ENCODE results near the gene MIER1. TPM values are rescaled to one million over a fixed set of nuclear protein-coding genes. Genes with fewer than 3 reads are reported as not detected.
"Not testable (repeated sequence)": the region's sequence is repeated elsewhere in the genome, so short reads cannot be mapped to it uniquely, and the experiment has no call there.

The MIER1 gene
- 31.7 and 44.8 TPM in 2 replicates for total RNA-seq (2014; rRNA removed; shearing (Covaris generic))

DNA sequence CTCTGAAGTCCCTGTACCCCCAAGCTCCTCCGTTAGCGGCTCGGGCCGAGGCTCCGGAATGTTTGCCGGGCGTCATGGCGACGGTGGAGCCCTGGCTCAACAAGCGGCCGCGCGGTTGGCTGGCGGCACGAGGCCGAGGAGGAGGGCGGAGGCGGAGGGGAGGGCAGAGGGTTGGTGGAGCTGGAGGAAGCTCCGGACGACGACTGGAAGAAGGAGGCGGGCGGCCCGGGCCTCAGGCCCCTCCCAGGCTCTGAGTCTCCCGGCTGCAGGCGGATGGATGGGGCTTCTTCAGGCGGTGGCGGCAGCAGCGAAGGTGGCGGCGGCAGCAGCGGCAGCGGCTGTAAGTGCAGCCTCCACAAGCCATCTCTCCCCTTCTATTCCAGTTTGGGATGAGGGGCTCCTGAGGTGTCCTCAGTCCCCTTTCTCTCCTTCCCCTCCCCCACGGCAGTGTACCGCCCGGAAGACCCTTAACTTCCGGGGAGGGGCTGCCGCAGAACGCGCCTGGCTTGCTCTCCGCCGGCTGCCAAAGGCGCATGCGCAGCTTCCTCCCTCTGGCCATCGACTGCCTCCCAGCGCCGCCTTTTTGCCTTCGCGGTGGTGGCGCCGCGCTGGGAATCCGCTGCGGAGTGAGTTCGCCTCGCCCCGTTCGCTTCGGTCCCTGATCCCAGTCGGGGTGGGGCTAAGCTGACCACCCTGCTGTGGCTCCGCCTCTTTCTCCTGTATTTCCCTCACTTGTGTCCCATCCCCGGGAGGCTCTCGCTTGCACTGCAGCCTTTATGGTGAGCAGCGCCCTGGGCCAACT lies at the start of gene MIER1, which contains the start of gene DNAI4:
Gene MIER1, plus strand, starts transcription at position 235 of the 802 bp plus-strand sequence. Its CDS starts 39 bp downstream, at position 274.
Gene DNAI4, minus strand, starts transcription at position 101 of the 802 bp plus-strand sequence. Its CDS starts 25 bp downstream, at position 76.
- Histone ChIP-seq H3K36me3 (replicated peaks; ENCODE audit: control insufficient read depth, insufficient read depth, low read length) (no peaks in the 10 kb centered on the region), H3K4me3 (ENCODE audit: insufficient read depth, low read depth, low read length) (peak within 1 kb of the TSS; percentile 74), H3K27me3 (ENCODE audit: control insufficient read depth, insufficient read depth, low read length) (no peaks in the 10 kb centered on the region)
- DNase-seq, result peak; percentile 97

DNA sequence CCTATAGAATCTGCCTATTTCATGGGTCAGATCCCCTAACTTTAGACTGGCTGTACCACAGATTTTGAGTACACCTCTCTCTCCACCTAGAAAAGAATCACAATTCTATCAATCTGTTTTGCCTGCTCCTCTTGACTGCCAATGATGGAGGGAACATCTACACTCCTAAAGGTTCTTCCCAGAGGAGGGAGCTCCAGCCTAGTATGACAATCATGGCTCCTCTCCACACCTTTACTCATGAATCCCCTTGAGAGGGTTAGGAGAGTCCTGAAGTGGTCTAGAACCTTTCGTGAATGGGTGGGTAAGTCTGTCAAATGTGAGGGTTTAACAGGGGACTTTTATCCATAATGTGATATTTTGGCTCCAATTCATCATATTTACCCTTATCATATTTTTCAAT lies 48.1 kb upstream of the MIER1 start:
- H3K27me3 ChIP-seq (ENCODE audit: control insufficient read depth, insufficient read depth, low read length), result no peaks in the 10 kb centered on the region

DNA sequence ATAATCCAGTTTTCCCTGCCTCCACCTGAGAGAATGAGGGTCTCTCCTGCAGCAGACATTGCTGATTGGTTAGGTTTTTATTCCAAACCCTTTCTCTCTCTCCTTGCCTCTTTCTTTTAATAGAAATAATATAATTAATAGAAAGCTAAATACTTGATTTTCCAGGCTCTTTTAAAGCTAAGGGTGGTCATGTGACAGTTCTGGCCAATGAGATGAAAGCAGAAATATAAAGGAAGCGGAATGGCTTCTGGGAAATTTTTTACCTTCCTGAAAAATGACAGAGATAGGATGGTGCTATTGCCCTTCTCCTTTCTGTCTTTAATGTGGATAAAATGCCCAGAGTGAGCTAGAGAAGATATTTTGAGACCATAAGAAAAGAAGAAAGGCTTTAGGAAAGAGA lies 35.8 kb upstream of the MIER1 start:
- no peak overlapping the region for H3K4me3 ChIP-seq (ENCODE audit: insufficient read depth, low read depth, low read length)
- no peak for DNase-seq
- no peaks in the 10 kb centered on the region for H3K27me3 ChIP-seq (ENCODE audit: control insufficient read depth, insufficient read depth, low read length)
- H3K36me3 ChIP-seq (replicated peaks; ENCODE audit: control insufficient read depth, insufficient read depth, low read length), result no peaks in the 10 kb centered on the region

More for the DNA sequence above, 48.1 kb upstream of the MIER1 start:
- Histone ChIP-seq H3K4me3 (ENCODE audit: insufficient read depth, low read depth, low read length) (no peak overlapping the region), H3K36me3 (replicated peaks; ENCODE audit: control insufficient read depth, insufficient read depth, low read length) (no peaks in the 10 kb centered on the region)
- DNase-seq, result no peak

DNA sequence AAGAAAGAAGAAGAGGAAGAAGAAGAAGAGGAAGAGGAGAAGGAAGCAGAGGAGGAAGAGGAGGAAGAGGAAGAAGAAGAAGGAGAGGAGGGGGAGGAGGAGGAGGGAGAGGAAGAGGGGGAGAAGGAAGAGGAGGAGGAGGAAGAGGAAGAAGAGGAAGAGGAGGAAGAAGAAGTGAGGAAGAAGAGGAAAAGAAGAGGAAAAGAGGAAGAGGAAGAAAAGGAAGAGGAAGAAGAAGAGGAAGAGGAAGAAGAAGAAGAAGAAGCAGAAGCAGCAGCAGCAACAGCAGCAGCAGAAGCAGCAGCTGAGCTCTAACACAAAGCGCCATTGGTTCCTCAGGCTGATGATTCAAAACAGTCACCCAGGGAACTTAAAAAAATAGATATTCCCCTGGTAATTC lies 34.2 kb upstream of the MIER1 start:
- Histone ChIP-seq H3K4me3 (ENCODE audit: insufficient read depth, low read depth, low read length) (no peak overlapping the region), H3K27me3 (ENCODE audit: control insufficient read depth, insufficient read depth, low read length) (no peaks in the 10 kb centered on the region), H3K36me3 (replicated peaks; ENCODE audit: control insufficient read depth, insufficient read depth, low read length) (no peaks in the 10 kb centered on the region)
- DNase-seq, result no peak

DNA sequence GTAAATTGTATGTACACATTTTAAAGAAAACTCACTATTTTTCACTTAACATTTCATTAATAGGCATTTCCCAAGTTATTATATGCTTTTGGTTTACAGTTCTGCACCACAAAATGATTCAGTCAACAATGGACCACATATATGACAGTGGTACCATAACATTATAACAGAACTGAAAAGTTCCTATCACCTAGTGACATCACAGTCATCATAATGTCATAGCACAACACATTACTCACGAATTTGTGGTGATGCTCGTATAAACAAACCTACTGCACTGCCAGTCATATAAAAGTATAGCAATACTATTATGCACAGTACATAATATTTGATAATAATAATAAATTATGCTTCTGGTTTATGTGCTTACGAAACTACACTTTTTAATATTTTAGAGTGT lies 31.1 kb upstream of the MIER1 start:
- DNase-seq, result no peak
- Histone ChIP-seq H3K4me3 (ENCODE audit: insufficient read depth, low read depth, low read length) (no peak overlapping the region), H3K27me3 (ENCODE audit: control insufficient read depth, insufficient read depth, low read length) (no peaks in the 10 kb centered on the region), H3K36me3 (replicated peaks; ENCODE audit: control insufficient read depth, insufficient read depth, low read length) (no peaks in the 10 kb centered on the region)

DNA sequence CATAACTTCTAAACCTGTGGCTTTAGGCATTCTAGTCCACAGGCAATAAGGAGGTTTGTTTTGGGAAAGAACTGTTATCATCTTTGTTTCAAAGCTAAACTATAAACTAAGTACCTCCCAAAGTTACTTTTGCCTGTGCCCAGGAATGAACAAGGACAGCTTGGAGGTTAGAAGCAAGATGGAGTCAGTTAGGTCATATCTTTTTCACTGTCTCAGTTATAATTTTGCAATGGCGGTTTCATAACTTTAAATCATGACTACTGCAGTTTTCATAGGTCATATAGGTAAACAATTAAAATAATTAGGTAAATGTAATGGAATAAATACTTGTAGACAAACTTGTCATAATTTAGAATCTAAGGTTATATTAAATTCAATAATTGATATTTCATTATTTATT lies 9.6 kb upstream of the MIER1 start:
- not testable (repeated sequence) for H3K4me3 ChIP-seq (ENCODE audit: insufficient read depth, low read depth, low read length); DNase-seq; H3K36me3 ChIP-seq (replicated peaks; ENCODE audit: control insufficient read depth, insufficient read depth, low read length); H3K27me3 ChIP-seq (ENCODE audit: control insufficient read depth, insufficient read depth, low read length)

DNA sequence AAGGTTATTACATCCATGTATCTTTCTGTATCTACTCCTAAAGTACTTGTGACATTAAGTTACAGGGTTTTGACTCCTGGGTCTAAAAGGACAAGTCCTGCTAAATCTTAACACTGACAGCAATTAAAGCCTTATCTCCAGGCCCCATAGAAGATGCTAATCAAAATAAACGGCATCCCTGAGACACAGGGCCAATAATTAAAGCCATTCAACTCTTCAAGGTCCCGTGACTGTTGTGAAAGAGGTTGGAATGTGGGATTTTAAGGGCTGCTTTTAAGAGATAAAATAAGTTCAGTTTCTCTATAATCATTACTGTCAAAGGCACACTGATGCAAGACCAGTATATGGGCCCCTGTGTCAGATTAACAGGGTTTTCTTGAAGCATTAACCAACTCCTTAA lies 8.5 kb upstream of the MIER1 start:
- no peaks in the 10 kb centered on the region for H3K27me3 ChIP-seq (ENCODE audit: control insufficient read depth, insufficient read depth, low read length)
- no peaks in the 10 kb centered on the region for H3K36me3 ChIP-seq (replicated peaks; ENCODE audit: control insufficient read depth, insufficient read depth, low read length)
- no peak for DNase-seq
- H3K4me3 ChIP-seq (ENCODE audit: insufficient read depth, low read depth, low read length), result no peak overlapping the region

DNA sequence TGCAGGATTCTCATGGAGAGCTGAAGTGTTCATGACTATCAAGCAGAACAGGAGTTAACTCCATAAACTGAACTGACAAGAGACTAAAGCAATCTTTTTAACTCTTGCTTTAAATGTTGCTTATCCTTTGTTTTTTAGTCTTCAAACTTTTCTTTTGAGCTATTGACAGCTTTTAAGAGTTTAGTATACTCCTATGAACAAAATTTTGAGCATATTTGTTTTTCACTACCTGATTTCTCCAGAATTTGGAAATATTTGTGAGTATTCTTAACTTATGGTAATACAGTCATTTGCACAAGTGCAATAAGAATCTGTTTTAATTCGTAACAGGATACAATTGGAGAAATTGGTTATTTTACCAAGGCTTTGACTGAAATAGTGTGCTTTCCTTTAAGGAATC lies 7.3 kb upstream of the MIER1 start:
- Histone ChIP-seq H3K4me3 (ENCODE audit: insufficient read depth, low read depth, low read length) (no peak overlapping the region), H3K27me3 (ENCODE audit: control insufficient read depth, insufficient read depth, low read length) (no peaks in the 10 kb centered on the region), H3K36me3 (replicated peaks; ENCODE audit: control insufficient read depth, insufficient read depth, low read length) (no peaks in the 10 kb centered on the region)
- DNase-seq, result no peak

DNA sequence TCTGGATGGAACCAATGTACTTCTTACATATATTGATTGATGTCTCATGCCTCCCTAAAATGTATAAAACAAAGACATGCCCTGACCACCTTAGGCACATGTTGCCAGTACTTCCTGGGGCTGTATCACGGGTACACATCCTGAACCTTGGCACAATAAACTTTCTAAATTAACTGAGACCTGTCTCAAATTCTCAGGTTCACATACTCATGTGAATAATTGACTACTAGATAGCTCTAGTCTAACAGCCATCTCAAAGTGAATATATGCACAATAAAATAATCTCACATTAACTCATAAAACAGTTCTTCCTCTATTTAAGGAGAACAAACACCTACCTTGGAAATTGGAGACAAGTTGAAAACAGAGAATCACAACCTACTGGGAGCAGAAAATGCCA lies 5.7 kb upstream of the MIER1 start:
- no peak for DNase-seq
- no peaks in the 10 kb centered on the region for H3K36me3 ChIP-seq (replicated peaks; ENCODE audit: control insufficient read depth, insufficient read depth, low read length)
- H3K4me3 ChIP-seq (ENCODE audit: insufficient read depth, low read depth, low read length), result no peak overlapping the region
- no peaks in the 10 kb centered on the region for H3K27me3 ChIP-seq (ENCODE audit: control insufficient read depth, insufficient read depth, low read length)

DNA sequence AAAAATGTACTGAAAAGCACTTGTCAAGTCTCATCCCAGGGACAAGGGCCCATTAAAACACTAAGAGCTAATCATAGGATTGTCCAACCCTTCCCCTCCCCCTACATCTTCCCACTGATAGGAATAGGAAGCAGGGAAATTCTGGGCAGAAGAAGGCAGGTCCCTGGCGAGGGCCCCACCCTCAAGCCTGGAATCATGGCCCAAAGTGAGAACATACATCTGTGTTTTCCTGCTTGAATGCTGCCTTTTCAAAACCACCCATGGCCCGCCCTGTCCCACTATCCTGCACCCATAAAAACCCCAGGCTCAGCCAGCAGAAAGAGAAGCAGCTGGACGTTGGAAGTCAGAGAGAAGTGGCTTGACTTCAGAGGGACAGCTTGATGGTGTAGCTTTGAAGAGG lies 5.0 kb upstream of the MIER1 start:
- Histone ChIP-seq H3K27me3 (ENCODE audit: control insufficient read depth, insufficient read depth, low read length) (no peaks in the 10 kb centered on the region), H3K36me3 (replicated peaks; ENCODE audit: control insufficient read depth, insufficient read depth, low read length) (no peaks in the 10 kb centered on the region), H3K4me3 (ENCODE audit: insufficient read depth, low read depth, low read length) (no peak overlapping the region)
- DNase-seq, result no peak

DNA sequence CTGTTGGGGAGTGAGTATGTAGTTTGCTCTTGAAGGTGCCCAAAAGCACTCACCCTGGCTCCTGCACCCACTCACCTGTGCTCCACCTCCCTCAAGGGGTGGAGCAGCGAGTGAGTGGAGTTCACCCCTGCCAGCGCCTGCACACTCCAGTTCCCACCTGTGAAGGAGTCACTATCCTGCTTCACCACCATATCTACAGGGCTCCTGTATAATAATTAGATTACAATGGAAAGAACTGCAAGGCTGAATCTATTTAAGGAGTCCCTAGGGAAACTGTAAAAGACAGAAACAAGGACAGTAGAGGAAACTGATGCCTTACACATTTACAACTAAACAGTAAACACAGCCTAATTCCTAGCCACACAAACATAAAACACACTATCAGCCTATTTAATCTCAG lies 4.2 kb upstream of the MIER1 start:
- Histone ChIP-seq H3K27me3 (ENCODE audit: control insufficient read depth, insufficient read depth, low read length) (no peaks in the 10 kb centered on the region), H3K4me3 (ENCODE audit: insufficient read depth, low read depth, low read length) (no peak overlapping the region), H3K36me3 (replicated peaks; ENCODE audit: control insufficient read depth, insufficient read depth, low read length) (no peaks in the 10 kb centered on the region)
- DNase-seq, result no peak

DNA sequence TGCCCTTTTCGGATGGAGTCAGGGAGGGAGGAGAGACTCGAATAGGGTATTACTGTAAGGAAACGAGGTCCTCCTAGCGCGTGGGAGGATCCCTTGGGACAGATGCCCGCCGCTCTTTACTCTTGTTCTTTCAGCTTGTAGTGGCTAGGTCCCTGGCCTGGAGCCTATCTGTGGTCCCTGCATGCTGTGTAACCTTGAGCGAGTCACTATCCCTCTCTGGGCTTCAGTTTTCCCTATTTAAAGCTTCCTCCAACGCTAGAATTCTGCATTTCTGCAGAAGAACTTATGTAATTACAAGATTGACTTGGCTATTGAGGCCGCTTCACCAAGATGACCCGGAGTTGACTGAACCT lies 744 bp downstream of the MIER1 start:
- no peaks in the 10 kb centered on the region for H3K36me3 ChIP-seq (replicated peaks; ENCODE audit: control insufficient read depth, insufficient read depth, low read length)

DNA sequence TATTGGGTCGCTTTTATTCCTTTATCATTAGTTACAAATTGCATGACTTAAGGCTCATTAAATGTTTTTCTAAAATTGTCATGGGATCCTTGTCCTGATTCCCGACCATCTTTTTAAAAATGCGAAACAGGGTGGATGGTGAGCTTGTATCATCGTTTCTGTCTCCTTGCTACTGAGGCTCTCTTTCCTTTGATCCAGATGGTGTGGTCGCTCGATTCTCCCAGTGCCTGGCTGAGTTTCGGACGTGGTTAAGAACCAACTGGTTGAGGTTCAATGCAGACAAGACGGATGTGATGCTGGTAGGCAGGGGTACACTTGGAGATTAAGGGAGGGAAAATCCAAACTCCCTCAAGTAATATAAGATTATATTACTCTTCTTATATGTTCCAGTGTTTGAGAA lies 1.2 kb downstream of the MIER1 start:
- Histone ChIP-seq H3K4me3 (ENCODE audit: insufficient read depth, low read depth, low read length) (peak overlapping the region; percentile 74), H3K27me3 (ENCODE audit: control insufficient read depth, insufficient read depth, low read length) (no peaks in the 10 kb centered on the region), H3K36me3 (replicated peaks; ENCODE audit: control insufficient read depth, insufficient read depth, low read length) (no peaks in the 10 kb centered on the region)
- peak; percentile 35 for DNase-seq

More for the DNA sequence above, 744 bp downstream of the MIER1 start:
- DNase-seq, result no peak
- no peaks in the 10 kb centered on the region for H3K27me3 ChIP-seq (ENCODE audit: control insufficient read depth, insufficient read depth, low read length)
- H3K4me3 ChIP-seq (ENCODE audit: insufficient read depth, low read depth, low read length), result peak overlapping the region; percentile 74

DNA sequence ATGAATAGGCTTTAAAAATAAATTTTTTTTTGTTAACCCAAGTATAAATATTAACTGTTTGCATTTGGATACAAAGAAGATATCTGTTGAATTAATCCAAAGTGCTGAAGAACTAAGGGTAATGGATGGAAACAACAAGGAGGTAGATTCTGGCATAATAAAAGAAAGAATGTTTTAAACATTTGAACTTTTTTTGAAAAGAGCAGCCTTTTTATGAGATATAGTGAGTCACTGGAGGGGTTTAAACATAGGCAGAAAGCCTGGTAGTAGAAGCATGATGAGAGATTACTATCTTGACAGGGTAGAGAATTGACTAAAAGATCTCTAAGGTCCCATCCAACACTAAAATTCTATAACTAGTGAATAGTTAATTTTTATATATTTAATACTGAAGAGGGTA lies 2.7 kb downstream of the MIER1 start:
- Histone ChIP-seq H3K27me3 (ENCODE audit: control insufficient read depth, insufficient read depth, low read length) (no peaks in the 10 kb centered on the region), H3K4me3 (ENCODE audit: insufficient read depth, low read depth, low read length) (no peak overlapping the region), H3K36me3 (replicated peaks; ENCODE audit: control insufficient read depth, insufficient read depth, low read length) (no peaks in the 10 kb centered on the region)
- DNase-seq, result no peak

DNA sequence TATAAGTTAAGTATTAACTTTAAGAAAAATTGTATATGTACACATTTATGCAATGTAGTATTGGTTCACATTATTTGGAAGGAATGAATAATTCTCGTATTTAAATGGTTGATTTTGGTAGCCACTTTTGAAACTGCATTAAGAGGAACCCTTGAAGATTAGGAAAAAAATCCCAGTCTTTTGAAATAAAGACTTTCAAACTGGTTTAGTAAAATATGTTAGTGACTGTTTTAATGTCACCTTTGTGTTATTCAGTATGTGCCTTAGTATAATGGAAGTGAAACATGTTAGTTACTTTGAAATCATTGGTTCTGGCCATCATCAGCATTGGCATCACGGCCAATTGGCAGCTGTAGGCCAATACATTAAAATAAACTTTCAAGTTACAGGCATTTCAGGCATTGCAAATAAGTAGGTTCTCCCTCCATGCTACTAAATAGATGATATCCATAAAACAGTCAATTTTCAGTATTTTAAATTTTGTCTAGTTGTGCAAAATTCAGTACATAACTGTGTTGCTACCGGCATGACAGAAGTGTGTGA lies 4.4 kb downstream of the MIER1 start:
- H3K36me3 ChIP-seq (replicated peaks; ENCODE audit: control insufficient read depth, insufficient read depth, low read length), result no peaks in the 10 kb centered on the region
- H3K4me3 ChIP-seq (ENCODE audit: insufficient read depth, low read depth, low read length), result no peak overlapping the region
- no peak for DNase-seq
- H3K27me3 ChIP-seq (ENCODE audit: control insufficient read depth, insufficient read depth, low read length), result no peaks in the 10 kb centered on the region
